NCI-H2171 (cell line): ENCODE data around the gene POM121L2.

Source experiments
- DNase-seq: peaks from one replicate; lab custom pipeline; 2025; lab: John Stamatoyannopoulos, UW

The POM121L2 gene

GRCh38 chr6:27312146-27312949 is at the start of gene POM121L2:
POM121L2 (minus strand) TSS chr6:27312273; CDS start chr6:27312170, 103 bp downstream.
- peak; percentile 24 for DNase-seq

- no peak for DNase-seq
Measured at GRCh38 chr6:27359231-27359630, 47.2 kb upstream of the POM121L2 start.

- no peak for DNase-seq
Measured at GRCh38 chr6:27358786-27359185, 46.7 kb upstream of the POM121L2 start.

GRCh38 chr6:27352850-27353249 is 40.8 kb upstream of the POM121L2 start:
- DNase-seq = no peak

- no peak for DNase-seq
Measured at GRCh38 chr6:27334141-27334540, 22.1 kb upstream of the POM121L2 start.

GRCh38 chr6:27333642-27334040 is 21.6 kb upstream of the POM121L2 start:
- DNase-seq = no peak

- DNase-seq = peak; percentile 12
Measured at GRCh38 chr6:27332692-27333641, 20.9 kb upstream of the POM121L2 start.

- DNase-seq = no peak
Measured at GRCh38 chr6:27327023-27327738, 15.1 kb upstream of the POM121L2 start.

- DNase-seq = no peak
Measured at GRCh38 chr6:27321901-27322300, 9.8 kb upstream of the POM121L2 start.

- no peak for DNase-seq
Measured at GRCh38 chr6:27321370-27321769, 9.3 kb upstream of the POM121L2 start.

GRCh38 chr6:27318973-27319372 is 6.9 kb upstream of the POM121L2 start:
- DNase-seq = no peak

GRCh38 chr6:27314046-27314445 is 2.0 kb upstream of the POM121L2 start:
- no peak for DNase-seq

GRCh38 chr6:27312950-27313271 is 838 bp upstream of the POM121L2 start:
- no peak for DNase-seq

- DNase-seq = no peak
Measured at GRCh38 chr6:27311806-27312145, 297 bp downstream of the POM121L2 start.

- DNase-seq = no peak
Measured at GRCh38 chr6:27303613-27304272, 8.3 kb downstream of the POM121L2 start.

GRCh38 chr6:27297857-27298730 is 14.0 kb downstream of the POM121L2 start:
- peak; percentile 2 for DNase-seq

- DNase-seq = no peak
Measured at GRCh38 chr6:27297484-27297856, 14.6 kb downstream of the POM121L2 start.

- no peak for DNase-seq
Measured at GRCh38 chr6:27296106-27296783, 15.8 kb downstream of the POM121L2 start.

- no peak for DNase-seq
Measured at GRCh38 chr6:27295301-27296079, 16.6 kb downstream of the POM121L2 start.

GRCh38 chr6:27294409-27294808 is 17.7 kb downstream of the POM121L2 start:
- no peak for DNase-seq
